GM12872 (cell line): ENCODE results near the gene IL20.

Experiments used
- TF ChIP-seq, protein P1 (sequence below): IDR thresholded peaks from 3 replicates; pipeline ENCODE4 v1.5.1; 2011; ENCODE audit warnings: low read depth, mild to moderate bottlenecking, low read length, moderate library complexity; ENCODE audit not compliant: insufficient read depth

IL20 gene

DNA sequence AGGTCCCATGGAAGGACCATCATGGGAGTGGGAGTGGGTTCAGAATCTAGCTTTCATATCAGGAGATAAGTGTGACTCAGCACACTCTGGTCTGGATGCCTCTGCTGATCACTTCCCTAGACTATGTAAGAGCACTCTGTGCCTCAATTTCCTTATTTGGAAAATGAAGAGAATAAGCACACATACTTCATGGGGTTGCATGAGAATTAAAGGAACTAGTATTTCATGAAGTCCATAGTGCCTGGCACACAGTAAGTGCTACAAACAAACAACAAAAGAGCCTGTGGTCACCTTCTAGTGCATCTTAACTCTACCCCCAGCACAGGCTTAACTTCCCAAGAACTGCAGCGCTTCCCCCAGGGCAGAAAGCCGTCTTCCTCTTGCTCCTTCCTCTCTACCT, 9.6 kb upstream of the IL20 start:
- TF ChIP-seq, protein P1, sequence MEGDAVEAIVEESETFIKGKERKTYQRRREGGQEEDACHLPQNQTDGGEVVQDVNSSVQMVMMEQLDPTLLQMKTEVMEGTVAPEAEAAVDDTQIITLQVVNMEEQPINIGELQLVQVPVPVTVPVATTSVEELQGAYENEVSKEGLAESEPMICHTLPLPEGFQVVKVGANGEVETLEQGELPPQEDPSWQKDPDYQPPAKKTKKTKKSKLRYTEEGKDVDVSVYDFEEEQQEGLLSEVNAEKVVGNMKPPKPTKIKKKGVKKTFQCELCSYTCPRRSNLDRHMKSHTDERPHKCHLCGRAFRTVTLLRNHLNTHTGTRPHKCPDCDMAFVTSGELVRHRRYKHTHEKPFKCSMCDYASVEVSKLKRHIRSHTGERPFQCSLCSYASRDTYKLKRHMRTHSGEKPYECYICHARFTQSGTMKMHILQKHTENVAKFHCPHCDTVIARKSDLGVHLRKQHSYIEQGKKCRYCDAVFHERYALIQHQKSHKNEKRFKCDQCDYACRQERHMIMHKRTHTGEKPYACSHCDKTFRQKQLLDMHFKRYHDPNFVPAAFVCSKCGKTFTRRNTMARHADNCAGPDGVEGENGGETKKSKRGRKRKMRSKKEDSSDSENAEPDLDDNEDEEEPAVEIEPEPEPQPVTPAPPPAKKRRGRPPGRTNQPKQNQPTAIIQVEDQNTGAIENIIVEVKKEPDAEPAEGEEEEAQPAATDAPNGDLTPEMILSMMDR: no peak

DNA sequence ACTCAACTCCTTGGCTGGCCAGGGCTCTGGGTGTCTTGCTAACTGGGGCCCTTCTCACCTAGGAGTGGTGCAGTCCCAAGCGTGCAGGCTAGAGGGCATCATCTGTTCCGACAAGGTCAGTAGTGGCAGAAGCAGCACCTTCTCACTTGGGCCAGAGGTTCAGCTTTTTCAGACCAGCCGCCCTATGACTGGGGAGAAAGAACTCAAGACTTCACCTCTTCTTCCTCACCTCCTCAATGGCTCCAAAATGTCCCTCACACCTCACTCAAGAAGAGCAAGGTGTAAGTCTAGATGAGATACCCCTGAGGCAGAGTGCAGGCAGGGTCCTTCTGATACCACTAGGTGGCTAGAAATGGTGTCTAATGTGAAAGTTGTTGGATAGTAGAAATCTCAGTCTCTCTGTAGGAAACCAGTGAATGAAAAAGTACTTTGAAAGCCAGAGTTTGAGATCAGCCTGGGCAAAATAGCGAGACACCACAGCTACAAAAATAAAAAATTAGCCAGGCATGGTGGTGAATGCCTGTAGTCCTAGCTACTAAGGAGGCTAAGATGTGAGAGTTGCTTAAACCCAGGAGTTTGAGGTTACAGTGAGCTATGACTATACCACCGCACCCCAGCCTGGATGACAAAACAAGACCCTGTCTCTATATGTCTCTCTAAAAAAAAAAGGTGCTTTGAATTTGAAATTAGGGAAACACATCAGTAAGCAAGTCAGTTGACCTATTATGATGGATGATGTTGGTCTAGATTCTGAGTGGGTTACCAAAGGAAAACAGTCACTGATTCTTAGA, 8.6 kb upstream of the IL20 start:
- TF ChIP-seq, protein P1: peak; percentile 56

DNA sequence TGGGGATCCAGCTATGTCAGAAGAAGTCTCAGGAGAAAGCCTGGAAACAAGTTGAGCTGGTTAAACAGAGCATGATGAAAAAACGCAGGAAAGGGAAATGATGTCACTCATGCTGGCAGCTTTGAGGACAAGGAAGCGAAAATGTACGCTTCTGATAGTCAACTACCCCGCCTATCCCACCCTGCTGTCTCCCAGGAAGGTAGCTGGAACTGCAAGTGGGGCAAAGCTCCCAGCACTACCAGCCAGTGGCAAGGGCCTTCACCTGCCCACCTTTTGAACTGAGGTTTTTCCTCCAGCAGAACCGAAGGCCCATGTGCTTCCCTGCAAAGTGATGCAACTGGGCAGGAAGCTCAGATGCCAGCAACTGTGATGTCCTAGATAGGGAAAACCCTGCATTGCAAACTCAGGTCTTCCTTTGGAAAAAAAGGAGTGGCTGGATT, 6.3 kb upstream of the IL20 start:
- TF ChIP-seq, protein P1: no peak

DNA sequence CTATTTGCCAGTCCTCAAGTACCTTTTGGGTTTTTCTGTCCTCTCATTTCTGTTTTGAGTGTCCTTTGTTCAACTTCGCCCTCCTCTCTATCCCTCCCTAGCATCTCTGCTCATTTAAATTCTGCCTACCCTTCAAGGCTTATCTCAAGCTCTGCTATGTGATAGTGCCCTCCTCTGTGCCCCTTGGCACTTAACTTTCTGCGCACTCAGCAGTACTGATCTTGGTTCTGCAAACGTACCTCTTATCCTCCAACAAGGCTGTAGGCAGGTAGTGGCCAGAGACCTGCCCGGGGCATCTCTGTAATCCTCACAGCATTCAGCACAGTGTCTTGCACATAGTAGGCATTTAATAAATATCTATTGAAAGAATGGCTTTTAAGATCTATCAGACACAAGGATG, 5.3 kb upstream of the IL20 start:
- TF ChIP-seq, protein P1: no peak

DNA sequence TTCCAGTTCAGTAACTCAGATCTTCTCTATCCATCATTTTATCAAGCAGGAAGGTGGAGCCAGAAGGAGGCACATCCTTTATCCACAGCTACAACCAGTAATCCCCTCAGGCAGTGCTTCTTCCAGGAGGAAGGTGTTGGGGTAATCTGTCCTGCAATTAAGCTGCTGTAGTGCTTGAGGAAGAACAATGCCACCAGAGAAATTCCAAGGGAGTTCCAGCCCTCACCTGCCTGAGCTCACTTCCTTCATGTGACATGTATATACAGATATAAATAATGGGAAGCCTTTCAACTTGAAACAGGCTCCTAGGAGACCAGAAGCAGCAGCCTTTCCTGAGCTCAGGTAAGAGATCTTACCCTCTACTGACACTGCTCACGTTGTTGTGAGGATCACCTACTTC, 2.2 kb upstream of the IL20 start:
- TF ChIP-seq, protein P1: no peak

DNA sequence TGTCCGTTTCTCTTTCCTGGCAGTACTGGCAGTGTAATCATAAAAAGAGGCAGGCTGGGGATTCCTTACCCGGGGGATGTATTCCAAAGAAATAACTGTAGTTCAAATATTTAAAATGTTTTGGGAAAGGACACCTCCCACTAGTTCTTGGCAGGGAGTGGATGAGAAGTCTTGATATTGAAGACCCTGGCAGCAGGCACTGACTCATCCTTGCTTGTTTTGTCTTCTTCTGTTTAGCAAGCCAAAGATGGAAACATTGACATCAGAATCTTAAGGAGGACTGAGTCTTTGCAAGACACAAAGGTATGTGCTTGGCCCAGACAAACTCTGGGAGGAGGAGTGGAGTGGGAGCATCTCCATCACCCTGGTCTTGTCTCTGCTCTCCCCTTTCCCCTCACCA, 639 bp downstream of the IL20 start:
- TF ChIP-seq, protein P1: no peak

DNA sequence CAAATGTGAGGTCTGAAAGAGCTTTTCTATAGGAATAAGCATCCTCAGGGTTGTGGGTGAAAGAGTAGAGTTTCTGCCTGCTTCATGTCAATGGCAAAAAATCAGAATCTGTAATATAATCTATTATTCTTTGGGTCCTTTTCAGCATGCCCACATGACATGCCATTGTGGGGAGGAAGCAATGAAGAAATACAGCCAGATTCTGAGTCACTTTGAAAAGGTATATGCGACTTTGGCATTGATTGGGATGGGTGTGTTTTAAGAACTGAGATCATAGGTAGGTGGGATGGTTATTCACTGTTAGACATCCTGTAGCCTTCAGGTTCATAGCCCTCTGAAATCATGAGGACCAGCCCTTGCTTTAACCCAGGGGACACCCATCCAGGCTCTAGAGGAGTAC, 1.8 kb downstream of the IL20 start:
- TF ChIP-seq, protein P1: no peak
